Pulmonary artery endothelial cell (primary cell): ENCODE measurements around the gene DGKD. TPM values are rescaled to one million over a fixed set of nuclear protein-coding genes. Genes with fewer than 3 reads are reported as not detected.

Experiments used
- DNase-seq: peaks from one replicate; pipeline ENCODE4 v3.0.0-alpha.2; 2011; ENCODE audit warnings: low read depth, low spot score
- total RNA-seq: library from RNA; depleted of rRNA; stranded (reverse); fragments of >200 nt; gene quantifications from 2 replicates; pipeline ENCODE4 v1.2.3, GENCODE V29; 2014

The DGKD gene
- total RNA-seq, 1 donor from 2014 or later = 6.9 TPM

DNA sequence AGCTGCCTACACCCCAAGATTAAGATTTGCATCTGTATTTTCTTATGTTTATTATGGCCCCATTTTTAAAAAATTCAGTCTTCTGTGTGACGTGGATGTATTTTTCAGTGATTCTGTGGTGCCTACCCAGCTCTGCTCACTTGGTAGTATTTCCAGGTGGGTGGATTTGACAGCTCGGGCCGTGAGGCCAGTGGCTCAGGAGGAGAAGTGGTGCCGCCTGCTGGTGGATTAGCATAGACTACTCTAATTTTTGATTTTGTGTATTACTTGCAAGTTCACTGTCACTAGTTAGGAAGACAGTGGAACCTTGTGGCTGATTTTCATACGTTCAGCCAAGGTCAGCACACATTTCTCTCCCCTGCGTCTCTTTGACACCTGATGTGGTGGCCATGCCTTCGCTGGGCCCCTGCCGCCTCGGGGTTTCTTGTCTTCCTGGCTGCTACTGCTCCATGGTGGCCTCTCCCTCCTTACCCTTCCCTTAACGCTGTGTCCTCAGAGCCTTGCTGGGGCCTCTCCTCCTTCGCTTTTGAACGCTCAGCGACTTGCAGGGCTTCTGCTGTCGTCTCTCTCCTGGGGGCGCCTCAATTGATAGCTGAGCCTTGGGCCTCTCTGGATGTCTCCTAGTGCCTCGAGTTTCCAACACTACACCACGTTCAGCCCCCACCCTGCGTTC is 89.4 kb downstream of the DGKD start:
- peak; percentile 60 for DNase-seq

DNA sequence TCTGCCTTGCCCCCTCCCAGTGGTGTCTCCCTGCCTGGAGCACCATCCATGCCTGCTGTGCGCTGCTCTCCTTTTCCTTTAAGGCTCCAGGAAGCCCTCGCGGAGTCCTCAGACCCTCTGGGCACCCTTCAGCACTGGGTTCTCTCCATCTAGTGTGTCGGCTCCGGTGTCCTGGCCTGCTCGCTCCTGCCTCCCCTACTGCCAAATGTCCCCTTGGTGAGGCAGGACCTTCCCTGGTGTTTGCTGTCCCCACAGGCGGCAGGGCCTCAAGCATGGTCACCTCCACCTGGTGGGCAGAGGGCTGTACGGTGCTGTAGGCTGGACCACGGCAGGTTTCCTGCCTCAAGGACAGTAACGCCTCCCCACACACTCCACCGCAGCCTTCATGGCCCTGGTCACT is 90.2 kb downstream of the DGKD start:
- DNase-seq = no peak

DNA sequence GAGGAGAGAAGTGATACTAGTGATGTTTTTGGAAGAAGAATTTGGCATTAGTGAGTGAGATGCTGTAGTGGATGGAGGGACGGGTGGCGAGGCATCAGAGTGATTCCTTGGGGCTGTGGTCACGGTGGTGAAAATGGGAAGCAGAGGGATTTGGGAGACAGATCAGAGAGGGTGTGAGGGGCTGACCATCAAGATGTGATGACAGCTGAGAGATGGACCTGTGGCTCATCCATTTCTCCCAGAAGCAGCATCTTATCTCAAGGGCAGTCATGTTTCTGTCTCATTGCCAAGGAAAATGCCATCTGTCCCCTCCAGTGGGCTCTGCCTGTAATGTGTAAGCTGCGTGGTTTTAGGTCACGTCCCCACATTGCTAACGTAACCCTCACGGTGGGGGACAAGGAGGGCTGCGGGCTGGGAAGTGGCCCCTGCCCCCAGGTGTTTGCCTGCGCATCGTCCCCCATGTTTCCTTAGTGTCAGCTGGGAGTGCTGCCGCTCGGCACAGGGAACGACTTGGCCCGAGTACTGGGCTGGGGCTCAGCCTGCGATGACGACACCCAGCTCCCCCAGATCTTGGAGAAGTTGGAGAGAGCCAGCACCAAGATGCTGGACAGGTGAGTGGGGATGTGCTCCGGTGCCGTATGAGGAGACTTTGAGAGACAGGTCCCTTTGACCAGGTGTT is 91.0 kb downstream of the DGKD start:
- no peak for DNase-seq

DNA sequence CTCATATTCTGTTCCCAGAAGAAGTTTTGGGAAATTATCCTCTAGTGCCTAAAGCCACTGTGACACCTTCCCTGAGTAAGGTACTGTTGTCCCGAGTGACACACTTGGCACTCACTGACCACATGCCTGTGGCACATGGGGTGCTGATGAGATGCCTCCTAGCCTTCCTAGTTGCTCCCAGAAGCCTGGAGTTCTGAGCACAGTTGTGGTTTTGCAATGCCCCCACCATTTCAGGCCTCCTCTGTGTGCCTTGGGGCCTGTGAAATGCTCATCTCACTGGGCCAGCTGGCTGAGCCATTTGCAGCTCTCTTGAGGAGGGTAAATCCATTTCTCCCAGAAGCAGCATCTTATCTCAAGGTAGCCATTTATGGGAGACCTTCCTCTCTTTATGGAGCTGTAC is 91.8 kb downstream of the DGKD start:
- no peak for DNase-seq

DNA sequence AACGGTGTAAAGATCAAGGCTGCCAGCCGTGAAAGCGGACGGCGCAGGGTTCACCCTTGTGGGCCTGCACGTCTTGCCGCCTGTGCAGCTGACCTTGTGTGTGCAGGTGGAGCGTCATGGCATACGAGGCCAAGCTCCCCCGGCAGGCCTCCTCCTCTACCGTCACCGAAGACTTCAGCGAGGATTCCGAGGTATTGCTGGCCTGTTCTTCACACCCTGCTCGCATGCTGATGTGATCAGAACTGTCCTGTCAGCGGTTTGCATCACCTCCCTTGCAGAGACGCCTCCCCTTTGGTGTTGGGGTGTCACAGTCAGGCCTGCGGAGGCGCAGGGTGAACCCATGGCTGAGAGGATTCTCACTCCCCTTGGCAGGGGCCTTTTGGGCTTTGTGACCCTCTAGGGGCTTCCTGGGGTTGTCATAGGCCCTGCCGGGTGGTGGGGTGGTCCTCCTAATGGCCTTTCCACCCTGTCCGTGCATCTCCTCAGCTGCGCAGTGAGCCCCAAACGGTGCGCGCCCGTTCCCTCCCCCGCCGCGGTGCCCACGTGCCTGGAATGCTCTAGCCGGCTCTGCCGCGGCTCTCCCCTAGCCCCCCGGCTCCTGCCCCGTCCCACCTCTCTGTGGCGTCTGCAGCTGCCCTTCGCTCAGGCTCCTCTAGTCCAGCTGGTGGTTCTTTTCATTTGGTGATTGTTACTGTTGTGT is 92.5 kb downstream of the DGKD start:
- DNase-seq = no peak

- no peak for DNase-seq
These were observed 93.4 kb downstream of the DGKD start for GRCh38 chr2:233447506-233448219.

GRCh38 chr2:233448220-233448559 is 93.9 kb downstream of the DGKD start:
- DNase-seq = no peak

DNA sequence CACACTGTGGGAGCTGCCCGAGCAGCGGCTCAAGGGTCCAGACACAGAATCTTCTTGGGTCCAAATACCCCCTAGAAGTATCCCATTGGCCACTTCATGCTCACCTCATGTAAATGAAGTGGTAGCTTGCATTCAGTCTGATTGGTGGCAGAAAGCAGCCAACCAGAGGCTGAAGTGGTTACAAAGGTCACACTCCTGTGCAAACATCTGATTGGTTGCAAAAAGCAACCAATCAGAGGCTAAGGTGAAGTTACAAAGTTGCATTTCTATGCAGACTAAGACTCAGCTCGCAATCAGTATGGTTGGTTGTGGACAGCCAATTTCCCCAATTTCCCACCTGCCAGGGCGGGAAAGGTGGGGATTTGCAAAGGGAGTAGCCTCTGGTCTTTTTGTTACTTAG is 94.3 kb downstream of the DGKD start:
- no peak for DNase-seq

- DNase-seq = peak; percentile 7
These were observed 95.0 kb downstream of the DGKD start for GRCh38 chr2:233449081-233449901.

DNA sequence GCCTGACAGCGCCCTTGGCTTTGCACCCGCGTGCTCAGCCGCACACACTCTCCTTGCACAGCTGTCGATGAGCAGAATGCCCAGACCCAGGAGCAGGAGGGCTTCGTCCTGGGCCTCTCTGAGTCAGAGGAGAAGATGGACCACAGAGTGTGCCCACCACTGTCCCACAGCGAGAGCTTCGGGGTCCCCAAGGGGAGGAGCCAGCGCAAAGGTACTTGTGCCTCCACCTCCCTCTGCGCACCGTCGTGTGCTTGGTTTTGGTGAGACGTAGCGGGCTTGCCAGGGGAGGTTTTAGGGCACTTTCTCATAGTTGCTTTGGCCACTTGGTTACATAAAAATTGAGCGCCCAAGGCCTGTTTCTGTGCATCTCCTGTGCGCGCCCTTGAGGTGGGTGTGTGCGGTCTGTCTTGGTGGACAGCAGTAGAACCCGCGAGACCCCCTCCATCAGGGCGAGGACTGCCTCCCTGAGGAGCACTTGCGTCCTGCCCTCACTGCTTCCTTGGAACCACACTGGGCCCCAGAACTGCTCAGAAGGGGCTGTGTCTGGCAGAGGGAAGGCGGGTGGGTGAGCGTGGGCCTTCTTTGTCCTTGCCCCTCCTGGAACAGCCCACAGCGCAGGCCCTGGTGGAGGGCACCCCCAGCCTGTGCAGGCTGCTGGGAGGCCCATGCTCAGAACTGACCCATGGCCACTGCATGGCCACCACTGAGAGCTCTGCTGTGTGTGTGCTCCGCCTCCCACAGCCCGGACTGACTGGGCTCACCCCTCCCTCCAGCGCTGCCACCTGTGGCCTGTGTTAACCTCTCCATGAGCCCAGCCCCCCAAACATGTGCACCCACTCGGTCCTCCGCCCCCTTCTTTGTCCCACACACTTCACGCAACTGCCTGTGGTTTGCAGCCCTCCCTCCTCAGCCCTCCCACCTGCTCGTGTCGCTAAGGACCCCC is 95.9 kb downstream of the DGKD start:
- DNase-seq = no peak

GRCh38 chr2:233450864-233451575 is 96.7 kb downstream of the DGKD start:
- no peak for DNase-seq

DNA sequence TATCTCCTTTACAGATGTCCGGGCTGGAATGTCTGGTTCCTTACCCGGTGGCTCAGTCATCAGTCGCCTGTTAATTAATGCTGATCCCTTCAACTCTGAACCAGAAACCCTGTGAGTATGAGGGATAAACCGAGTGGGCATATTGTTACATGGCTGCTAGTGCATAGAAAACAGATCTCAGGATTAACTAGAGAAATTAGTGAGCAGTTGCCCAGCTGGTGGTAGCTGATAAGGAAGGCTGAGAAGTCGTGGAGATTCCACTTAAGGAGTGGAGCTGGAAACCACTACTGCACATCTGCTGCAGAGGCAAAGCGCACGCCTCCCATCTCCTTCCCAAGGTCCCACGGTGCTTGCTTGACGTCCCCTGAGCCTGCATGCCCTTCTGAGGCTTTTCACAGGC is 97.7 kb downstream of the DGKD start:
- DNase-seq = no peak

- DNase-seq = no peak
These were observed 99.0 kb downstream of the DGKD start for GRCh38 chr2:233453111-233453915.

GRCh38 chr2:233453916-233454315 is 99.6 kb downstream of the DGKD start:
- DNase-seq = no peak

DNA sequence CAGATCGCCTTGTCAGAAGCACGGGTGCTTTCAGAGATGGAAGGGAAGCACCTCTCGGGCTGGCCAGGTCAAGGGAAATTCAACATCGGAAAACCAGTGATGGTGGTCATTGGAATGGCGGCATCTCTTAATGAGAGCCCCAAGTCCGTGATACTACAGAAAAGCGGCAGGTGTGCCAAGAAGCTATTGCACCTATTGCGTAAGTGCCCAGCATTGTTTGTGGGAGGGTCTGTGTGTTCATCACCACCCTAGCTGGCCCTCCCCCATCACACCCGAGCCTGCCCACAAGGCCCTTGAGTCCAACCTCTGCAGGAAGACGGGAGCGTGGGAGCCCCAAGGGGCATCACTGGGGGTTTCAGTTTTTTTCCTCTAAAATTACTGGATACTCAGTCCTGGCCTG is 100.7 kb downstream of the DGKD start:
- DNase-seq = no peak

- no peak for DNase-seq
These were observed 101.2 kb downstream of the DGKD start for GRCh38 chr2:233455491-233455890.

- DNase-seq = no peak
These were observed 101.8 kb downstream of the DGKD start for GRCh38 chr2:233456111-233456510.

GRCh38 chr2:233456934-233457333 is 102.6 kb downstream of the DGKD start:
- DNase-seq = no peak

GRCh38 chr2:233457356-233457755 is 103.1 kb downstream of the DGKD start:
- no peak for DNase-seq
